ENCODE measurements around the gene RFNG. TPM values are rescaled to one million over a fixed set of nuclear protein-coding genes. Genes with fewer than 3 reads are reported as not detected.

Gene RFNG
- polyA plus RNA-seq, 2 of the 4 experiments (the other 2 are of a cell fraction), result 8.4 to 25.7 TPM

DNA sequence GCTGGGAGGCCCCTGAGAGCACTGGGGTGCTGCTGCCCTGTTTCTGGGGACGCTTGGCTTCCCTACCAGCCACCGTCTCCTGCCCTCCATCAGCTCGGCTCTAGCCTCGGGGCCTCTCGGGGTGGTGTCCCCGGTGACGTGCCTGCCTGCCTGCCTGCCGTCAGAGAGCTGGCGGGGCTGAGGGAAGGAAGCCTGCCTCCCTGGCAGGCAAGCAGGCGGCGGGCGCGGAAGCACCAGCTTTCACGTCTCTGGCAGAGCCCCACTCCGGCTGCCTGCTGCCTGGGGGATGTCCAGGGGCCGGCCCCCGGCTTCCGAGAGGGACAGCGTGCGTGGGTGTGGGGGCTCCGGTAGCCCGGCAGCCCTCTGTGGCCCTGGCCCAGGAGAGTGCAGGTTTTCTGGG is 38.3 kb downstream of the RFNG start:
- Histone ChIP-seq H3K4me1 (0 out of 3 replicates have a peak, but pooled peaks cover 5% of the 10 kb centered on the region), H3K9me3 (no peaks in the 10 kb centered on the region), H3K27ac (0 out of 6 replicates have a peak overlapping the region, but pooled peaks of 1 of the 2 experiments have one; percentile 5), H3K4me2 (no peak overlapping the region), H3K4me3 (no peak overlapping the region)
- WGBS (ENCODE audit: missing lambda C conversion rate), result 86% methylated on average over 22 of the region's 22 CpGs
- ChIA-PET POLR2A (interaction anchor here (0.9 kb wide), 1 partner anchor 10 kb away, joined by 3 read pairs; no protein-coding TSS in a partner anchor), CTCF (interaction anchor here (1.0 to 33.2 kb wide), 5 partner anchors 7 to 541 kb away, joined by 3 to 794 read pairs (median 4); partner anchors contain the start of genes CENPX, DCXR, LRRC45 and NOTUM)
- DNase-seq (ENCODE audit: low read depth in 1 of 2, low spot score in 1 of 2), result no peak
- no peak for ATAC-seq
- TF ChIP-seq MAZ (IDR thresholded peaks at IDR 0.05; ENCODE audit: borderline replicate concordance, low read depth, low read length) (no peak), ZFP36 (IDR thresholded peaks at IDR 0.05; ENCODE audit: borderline replicate concordance, partially characterized antibody) (no peak), CEBPB (IDR thresholded peaks at IDR 0.05) (no peak)
- FAIRE-seq, result no peak

DNA sequence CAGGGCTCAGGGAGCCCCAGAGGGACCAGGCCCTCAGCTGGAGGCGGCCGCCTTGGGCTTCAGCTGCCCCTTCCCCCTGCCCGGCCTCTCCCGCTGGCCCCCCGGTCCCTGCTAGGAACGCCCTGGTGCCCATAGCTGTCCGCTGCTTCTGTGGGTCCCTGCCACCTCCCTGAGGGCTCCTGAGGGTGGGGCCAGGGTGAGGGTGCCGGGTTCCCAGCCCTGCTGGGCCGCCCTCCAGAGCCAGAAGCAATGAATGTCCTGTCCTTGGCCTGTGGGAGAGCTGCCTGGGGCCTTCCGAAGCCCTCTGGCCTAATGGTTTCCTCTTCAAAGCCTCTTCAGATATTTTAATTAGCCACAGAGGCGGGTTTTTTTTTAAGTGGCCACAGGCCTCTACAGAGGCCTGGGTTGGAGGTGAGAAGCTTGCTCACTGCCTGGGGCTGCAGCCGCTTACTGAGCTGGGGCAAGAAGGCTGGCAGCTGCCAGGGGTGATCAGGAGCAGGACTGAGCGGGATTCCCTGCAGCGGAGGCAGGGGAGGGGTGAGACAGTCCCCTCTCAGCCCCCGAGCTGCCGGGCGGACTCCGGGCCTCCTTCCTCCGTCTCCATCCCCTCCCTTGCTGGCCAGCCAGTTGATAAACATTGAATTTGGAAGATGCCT is 38.8 kb downstream of the RFNG start:
- no peak for DNase-seq (ENCODE audit: low read depth in 1 of 2, low spot score in 1 of 2)
- Histone ChIP-seq H3K4me2 (no peak overlapping the region), H3K4me1 (no peaks in the 10 kb centered on the region), H3K4me3 (no peak overlapping the region), H3K27ac (peak overlapping the region in 1 of 2 experiments; percentile 18; a peak in 1 of 6 replicates), H3K9me3 (no peaks in the 10 kb centered on the region)
- ATAC-seq, result 0 out of 6 replicates have a peak, but pooled peaks of 1 of the 2 experiments have one; percentile 3
- CTCF ChIA-PET, result interaction anchor here (0.6 to 33.2 kb wide), 5 partner anchors 8 to 542 kb away, joined by 3 to 794 read pairs (median 4); partner anchors contain the start of genes CENPX, DCXR, LRRC45 and NOTUM
- no peak for TF ChIP-seq CBX8 (IDR thresholded peaks at IDR 0.05)
- TF ChIP-seq HEYL (CRISPR knock-in tag; IDR thresholded peaks at IDR 0.05), result no peak
- TF ChIP-seq SMC3 (IDR thresholded peaks at IDR 0.05), result no peak
- TF ChIP-seq, protein P1, sequence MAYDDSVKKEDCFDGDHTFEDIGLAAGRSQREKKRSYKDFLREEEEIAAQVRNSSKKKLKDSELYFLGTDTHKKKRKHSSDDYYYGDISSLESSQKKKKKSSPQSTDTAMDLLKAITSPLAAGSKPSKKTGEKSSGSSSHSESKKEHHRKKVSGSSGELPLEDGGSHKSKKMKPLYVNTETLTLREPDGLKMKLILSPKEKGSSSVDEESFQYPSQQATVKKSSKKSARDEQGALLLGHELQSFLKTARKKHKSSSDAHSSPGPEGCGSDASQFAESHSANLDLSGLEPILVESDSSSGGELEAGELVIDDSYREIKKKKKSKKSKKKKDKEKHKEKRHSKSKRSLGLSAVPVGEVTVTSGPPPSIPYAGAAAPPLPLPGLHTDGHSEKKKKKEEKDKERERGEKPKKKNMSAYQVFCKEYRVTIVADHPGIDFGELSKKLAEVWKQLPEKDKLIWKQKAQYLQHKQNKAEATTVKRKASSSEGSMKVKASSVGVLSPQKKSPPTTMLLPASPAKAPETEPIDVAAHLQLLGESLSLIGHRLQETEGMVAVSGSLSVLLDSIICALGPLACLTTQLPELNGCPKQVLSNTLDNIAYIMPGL (CRISPR knock-in tag; IDR thresholded peaks at IDR 0.05; ENCODE audit: borderline replicate concordance), result no peak
- no peak for TF ChIP-seq CBX2 (IDR thresholded peaks at IDR 0.05; ENCODE audit: borderline replicate concordance, low read depth)
- TF ChIP-seq, protein P2, sequence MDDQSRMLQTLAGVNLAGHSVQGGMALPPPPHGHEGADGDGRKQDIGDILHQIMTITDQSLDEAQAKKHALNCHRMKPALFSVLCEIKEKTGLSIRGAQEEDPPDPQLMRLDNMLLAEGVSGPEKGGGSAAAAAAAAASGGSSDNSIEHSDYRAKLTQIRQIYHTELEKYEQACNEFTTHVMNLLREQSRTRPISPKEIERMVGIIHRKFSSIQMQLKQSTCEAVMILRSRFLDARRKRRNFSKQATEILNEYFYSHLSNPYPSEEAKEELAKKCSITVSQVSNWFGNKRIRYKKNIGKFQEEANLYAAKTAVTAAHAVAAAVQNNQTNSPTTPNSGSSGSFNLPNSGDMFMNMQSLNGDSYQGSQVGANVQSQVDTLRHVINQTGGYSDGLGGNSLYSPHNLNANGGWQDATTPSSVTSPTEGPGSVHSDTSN (IDR thresholded peaks at IDR 0.05), result no peak
- TF ChIP-seq SREBF2 (IDR thresholded peaks at IDR 0.05), result no peak
- no peak for TF ChIP-seq RFX5 (IDR thresholded peaks at IDR 0.05)
- no peak for TF ChIP-seq JUN (IDR thresholded peaks at IDR 0.05)
- TF ChIP-seq POLR2AphosphoS2 (conservative IDR thresholded peaks at IDR 0.05; ENCODE audit: low read length), result no peak
- TF ChIP-seq RCOR1 (IDR thresholded peaks at IDR 0.05; ENCODE audit: low read depth, low read length), result no peak
- TF ChIP-seq, protein P3, sequence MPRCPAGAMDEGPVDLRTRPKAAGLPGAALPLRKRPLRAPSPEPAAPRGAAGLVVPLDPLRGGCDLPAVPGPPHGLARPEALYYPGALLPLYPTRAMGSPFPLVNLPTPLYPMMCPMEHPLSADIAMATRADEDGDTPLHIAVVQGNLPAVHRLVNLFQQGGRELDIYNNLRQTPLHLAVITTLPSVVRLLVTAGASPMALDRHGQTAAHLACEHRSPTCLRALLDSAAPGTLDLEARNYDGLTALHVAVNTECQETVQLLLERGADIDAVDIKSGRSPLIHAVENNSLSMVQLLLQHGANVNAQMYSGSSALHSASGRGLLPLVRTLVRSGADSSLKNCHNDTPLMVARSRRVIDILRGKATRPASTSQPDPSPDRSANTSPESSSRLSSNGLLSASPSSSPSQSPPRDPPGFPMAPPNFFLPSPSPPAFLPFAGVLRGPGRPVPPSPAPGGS (IDR thresholded peaks at IDR 0.05), result no peak
- no peak for TF ChIP-seq TFCP2L1 (CRISPR knock-in tag; IDR thresholded peaks at IDR 0.05)
- no peak for TF ChIP-seq FOXS1 (CRISPR knock-in tag; IDR thresholded peaks at IDR 0.05)
- POLR2A ChIA-PET, result interaction anchor here (0.9 kb wide), 1 partner anchor 9 kb away, joined by 3 read pairs; no protein-coding TSS in a partner anchor
- FAIRE-seq, result no peak
- 91% methylated on average over 15 of the region's 19 CpGs for WGBS (ENCODE audit: missing lambda C conversion rate)

DNA sequence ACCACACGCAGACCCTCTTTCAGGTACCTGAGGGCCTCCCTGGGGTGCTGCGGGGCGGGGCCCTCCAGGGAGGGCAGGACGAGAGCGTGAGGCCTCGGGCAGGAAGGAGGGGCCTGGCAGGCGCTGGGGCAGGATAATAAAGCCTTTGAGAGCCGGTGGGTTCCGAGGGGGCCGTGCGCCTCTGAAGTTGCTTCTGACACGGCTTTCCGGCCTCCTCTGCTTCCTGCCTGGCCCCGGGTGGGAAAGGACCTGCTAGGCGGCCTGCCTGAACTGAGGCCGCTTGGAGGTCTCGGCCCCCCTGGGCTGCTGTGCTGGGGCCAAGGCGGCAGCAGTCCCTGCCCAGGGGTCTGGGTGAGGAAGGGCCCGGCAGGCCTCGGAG is 39.4 kb downstream of the RFNG start:
- FAIRE-seq, result no peak
- WGBS (ENCODE audit: missing lambda C conversion rate), result 89% methylated on average over 20 of the region's 20 CpGs
- no peak for ATAC-seq
- ChIA-PET CTCF (interaction anchor here (0.6 to 33.2 kb wide), 5 partner anchors 8 to 542 kb away, joined by 3 to 794 read pairs (median 4); partner anchors contain the start of genes CENPX, LRRC45 and NOTUM), POLR2A (no interaction called here)
- DNase-seq (ENCODE audit: low read depth in 1 of 2, low spot score in 1 of 2), result no peak
- TF ChIP-seq CEBPB (IDR thresholded peaks at IDR 0.05) (no peak), RAD21 (conservative IDR thresholded peaks at IDR 0.05 in 1 of 2, IDR thresholded peaks at IDR 0.05 in 1 of 2) (no peak), RFX5 (IDR thresholded peaks at IDR 0.05) (no peak), MYC (IDR thresholded peaks at IDR 0.05; ENCODE audit: borderline replicate concordance, low read length) (no peak), HDAC2 (IDR thresholded peaks at IDR 0.05) (no peak), ZNF302 (CRISPR knock-in tag; IDR thresholded peaks at IDR 0.05) (no peak), FOSL2 (IDR thresholded peaks at IDR 0.05) (no peak), FOSL2 (CRISPR knock-in tag; IDR thresholded peaks at IDR 0.05) (no peak)
- Histone ChIP-seq H3K4me3 (no peak overlapping the region), H3K4me1 (no peaks in the 10 kb centered on the region; the same call in 2 of the 3 replicates), H3K27ac (peak overlapping the region in 1 of 2 experiments; percentile 18; a peak in 1 of 6 replicates), H3K9me3 (no peaks in the 10 kb centered on the region), H3K4me2 (no peak overlapping the region)

Measured in A549 (cell line).